ENCODE results near the gene PCDHB4. TPM values are rescaled to one million over a fixed set of nuclear protein-coding genes. Genes with fewer than 3 reads are reported as not detected.
"Not testable (repeated sequence)": the region's sequence is repeated elsewhere in the genome, so short reads cannot be mapped to it uniquely, and the experiment has no call there.

Gene PCDHB4
- total and polyA plus RNA-seq, 2 donors (not counting 1 experiment from before 2014, with no cell fraction given), result not detected

- Histone ChIP-seq H3K27ac (ENCODE audit: low read length in 2 of 2) (no peak overlapping the region), H3K79me2 (ENCODE audit: control insufficient read depth, insufficient read depth, low read length) (no peaks in the 10 kb centered on the region), H3K27me3 (replicated peaks in 1 of 4; ENCODE audit: control extremely low read depth in 1 of 4, control insufficient read depth in 3 of 4, insufficient read depth in 4 of 4, low read length in 3 of 4) (peaks cover 0 to 8% (median 5%) of the 10 kb centered on the region in 4 experiments), H3K4me3 (ENCODE audit: control extremely low read depth in 1 of 5, extremely low read depth in 1 of 5, insufficient read depth in 1 of 5, low read depth in 2 of 5, low read length in 4 of 5) (no peak overlapping the region), H3K9ac (ENCODE audit: low read length) (no peak overlapping the region), H3K4me1 (ENCODE audit: control insufficient read depth in 2 of 2, insufficient read depth in 2 of 2, low read length in 2 of 2) (no peaks in the 10 kb centered on the region), H3K9me3 (ENCODE audit: control extremely low read depth in 1 of 3, control insufficient read depth in 2 of 3, insufficient read depth in 1 of 3, low read length in 2 of 3) (peaks cover 2 to 40% (median 7%) of the 10 kb centered on the region in 3 donors), H2AFZ (ENCODE audit: insufficient read depth, low read depth, low read length, poor library complexity, severe bottlenecking) (no peak overlapping the region), H3K36me3 (replicated peaks in 1 of 2; ENCODE audit: control extremely low read depth in 1 of 2, control insufficient read depth in 1 of 2, extremely low read depth in 1 of 2, insufficient read depth in 2 of 2, low read length in 1 of 2) (no peaks in the 10 kb centered on the region), H3K4me2 (replicated peaks; ENCODE audit: low read depth, low read length, poor library complexity, severe bottlenecking) (no peak overlapping the region), H4K20me1 (ENCODE audit: control insufficient read depth, insufficient read depth, low read length, poor library complexity, severe bottlenecking) (no peaks in the 10 kb centered on the region)
- TF ChIP-seq EZH2 (IDR thresholded peaks at IDR 0.05; ENCODE audit: borderline replicate concordance, insufficient read depth, low read depth, low read length, poor library complexity, severe bottlenecking), result no peak
- TF ChIP-seq, protein P1, sequence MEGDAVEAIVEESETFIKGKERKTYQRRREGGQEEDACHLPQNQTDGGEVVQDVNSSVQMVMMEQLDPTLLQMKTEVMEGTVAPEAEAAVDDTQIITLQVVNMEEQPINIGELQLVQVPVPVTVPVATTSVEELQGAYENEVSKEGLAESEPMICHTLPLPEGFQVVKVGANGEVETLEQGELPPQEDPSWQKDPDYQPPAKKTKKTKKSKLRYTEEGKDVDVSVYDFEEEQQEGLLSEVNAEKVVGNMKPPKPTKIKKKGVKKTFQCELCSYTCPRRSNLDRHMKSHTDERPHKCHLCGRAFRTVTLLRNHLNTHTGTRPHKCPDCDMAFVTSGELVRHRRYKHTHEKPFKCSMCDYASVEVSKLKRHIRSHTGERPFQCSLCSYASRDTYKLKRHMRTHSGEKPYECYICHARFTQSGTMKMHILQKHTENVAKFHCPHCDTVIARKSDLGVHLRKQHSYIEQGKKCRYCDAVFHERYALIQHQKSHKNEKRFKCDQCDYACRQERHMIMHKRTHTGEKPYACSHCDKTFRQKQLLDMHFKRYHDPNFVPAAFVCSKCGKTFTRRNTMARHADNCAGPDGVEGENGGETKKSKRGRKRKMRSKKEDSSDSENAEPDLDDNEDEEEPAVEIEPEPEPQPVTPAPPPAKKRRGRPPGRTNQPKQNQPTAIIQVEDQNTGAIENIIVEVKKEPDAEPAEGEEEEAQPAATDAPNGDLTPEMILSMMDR (IDR thresholded peaks at IDR 0.05), result no peak
- no peak for ATAC-seq (ENCODE audit: low read depth)
- intact Hi-C loops (cut with micrococcal nuclease), result no loop called here
- Mint-ChIP-seq H3K4me1 (no peaks in the 10 kb centered on the region), H3K27me3 (peaks cover 19% of the 10 kb centered on the region), H3K4me3 (no peak overlapping the region), H3K27ac (no peak overlapping the region), H3K9me3 (ENCODE audit: insufficient read depth) (no peaks in the 10 kb centered on the region)
- CTCF ChIA-PET, result no interaction called here
- no peak for DNase-seq
- POLR2A ChIA-PET, result no interaction called here
- 36% methylated on average over 20 of the region's 21 CpGs for WGBS (ENCODE audit: insufficient coverage)
These were observed 34.1 kb downstream of the PCDHB4 start for GRCh38 chr5:141155540-141156374.

GRCh38 chr5:141157356-141157755, 35.7 kb downstream of the PCDHB4 start:
- H3K4me1 ChIP-seq (ENCODE audit: control insufficient read depth in 2 of 2, insufficient read depth in 2 of 2, low read length in 2 of 2); H3K27ac Mint-ChIP-seq; H3K4me2 ChIP-seq (replicated peaks; ENCODE audit: low read depth, low read length, poor library complexity, severe bottlenecking); intact Hi-C loops (cut with micrococcal nuclease); H2AFZ ChIP-seq (ENCODE audit: insufficient read depth, low read depth, low read length, poor library complexity, severe bottlenecking); H3K79me2 ChIP-seq (ENCODE audit: control insufficient read depth, insufficient read depth, low read length); H3K4me1 Mint-ChIP-seq; H4K20me1 ChIP-seq (ENCODE audit: control insufficient read depth, insufficient read depth, low read length, poor library complexity, severe bottlenecking); POLR2A ChIA-PET; H3K27me3 ChIP-seq (replicated peaks in 1 of 4; ENCODE audit: control extremely low read depth in 1 of 4, control insufficient read depth in 3 of 4, insufficient read depth in 4 of 4, low read length in 3 of 4); CTCF ChIA-PET; H3K9ac ChIP-seq (ENCODE audit: low read length); H3K27ac ChIP-seq (ENCODE audit: low read length in 2 of 2); H3K36me3 ChIP-seq (replicated peaks in 1 of 2; ENCODE audit: control extremely low read depth in 1 of 2, control insufficient read depth in 1 of 2, extremely low read depth in 1 of 2, insufficient read depth in 2 of 2, low read length in 1 of 2); H3K9me3 Mint-ChIP-seq (ENCODE audit: insufficient read depth); H3K4me3 ChIP-seq (ENCODE audit: control extremely low read depth in 1 of 5, extremely low read depth in 1 of 5, insufficient read depth in 1 of 5, low read depth in 2 of 5, low read length in 4 of 5); DNase-seq; ATAC-seq (ENCODE audit: low read depth); H3K4me3 Mint-ChIP-seq: not testable (repeated sequence)
- 47% methylated on average over 22 of the region's 38 CpGs for WGBS (ENCODE audit: insufficient coverage)
- H3K27me3 Mint-ChIP-seq, result peaks cover 14% of the 10 kb centered on the region
- peaks cover 2 to 25% (median 2%) of the 10 kb centered on the region in 3 donors for H3K9me3 ChIP-seq (ENCODE audit: control extremely low read depth in 1 of 3, control insufficient read depth in 2 of 3, insufficient read depth in 1 of 3, low read length in 2 of 3)

- H3K27ac Mint-ChIP-seq, CTCF ChIA-PET: not testable (repeated sequence)
These were observed 36.3 kb downstream of the PCDHB4 start for GRCh38 chr5:141157901-141158300.

More at GRCh38 chr5:141157901-141158300, 36.3 kb downstream of the PCDHB4 start:
- H3K4me2 ChIP-seq (replicated peaks; ENCODE audit: low read depth, low read length, poor library complexity, severe bottlenecking); H3K27ac ChIP-seq (ENCODE audit: low read length in 2 of 2); H3K27me3 ChIP-seq (replicated peaks in 1 of 4; ENCODE audit: control extremely low read depth in 1 of 4, control insufficient read depth in 3 of 4, insufficient read depth in 4 of 4, low read length in 3 of 4); H3K9ac ChIP-seq (ENCODE audit: low read length); H3K79me2 ChIP-seq (ENCODE audit: control insufficient read depth, insufficient read depth, low read length); H3K4me3 ChIP-seq (ENCODE audit: control extremely low read depth in 1 of 5, extremely low read depth in 1 of 5, insufficient read depth in 1 of 5, low read depth in 2 of 5, low read length in 4 of 5); H4K20me1 ChIP-seq (ENCODE audit: control insufficient read depth, insufficient read depth, low read length, poor library complexity, severe bottlenecking); H3K9me3 Mint-ChIP-seq (ENCODE audit: insufficient read depth); DNase-seq; H2AFZ ChIP-seq (ENCODE audit: insufficient read depth, low read depth, low read length, poor library complexity, severe bottlenecking); intact Hi-C loops (cut with micrococcal nuclease); H3K4me3 Mint-ChIP-seq; H3K4me1 Mint-ChIP-seq; ATAC-seq (ENCODE audit: low read depth); POLR2A ChIA-PET; H3K36me3 ChIP-seq (replicated peaks in 1 of 2; ENCODE audit: control extremely low read depth in 1 of 2, control insufficient read depth in 1 of 2, extremely low read depth in 1 of 2, insufficient read depth in 2 of 2, low read length in 1 of 2); H3K4me1 ChIP-seq (ENCODE audit: control insufficient read depth in 2 of 2, insufficient read depth in 2 of 2, low read length in 2 of 2): not testable (repeated sequence)
- H3K9me3 ChIP-seq (ENCODE audit: control extremely low read depth in 1 of 3, control insufficient read depth in 2 of 3, insufficient read depth in 1 of 3, low read length in 2 of 3), result peaks cover 2 to 25% (median 4%) of the 10 kb centered on the region in 3 donors
- 61% methylated on average over 25 of the region's 28 CpGs for WGBS (ENCODE audit: insufficient coverage)
- H3K27me3 Mint-ChIP-seq, result peaks cover 14% of the 10 kb centered on the region

Measured in B cell (primary cell).